DLD1 (cell line): ENCODE data around the gene TSPAN15.

Source experiments
- in situ Hi-C: cut with HindIII; loops from 2 replicates; pipeline ENCODE4 v1.10.0; 2017; ENCODE audit warnings: low sequenced_read_pairs

The TSPAN15 gene

DNA sequence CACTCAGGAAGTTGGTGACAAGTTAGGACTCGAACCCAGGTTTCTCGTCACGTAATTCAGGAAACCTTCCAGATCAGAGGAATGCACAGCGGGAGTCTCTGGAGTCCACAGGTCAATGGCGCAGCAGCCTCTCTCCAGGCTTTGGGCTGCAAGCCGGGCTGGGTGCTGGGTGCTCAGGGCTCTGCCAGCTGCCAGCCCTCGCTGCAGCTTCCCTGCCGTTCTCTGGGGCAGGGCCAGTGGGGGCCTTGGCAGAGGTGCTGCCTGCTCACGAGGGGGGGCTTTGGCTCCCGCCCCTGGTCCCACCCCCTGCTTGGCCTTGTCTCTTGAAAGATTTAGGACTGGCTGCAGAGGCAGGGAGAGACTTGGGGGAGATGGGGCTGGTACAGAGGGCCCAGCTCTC lies 34.6 kb upstream of the TSPAN15 start, which contains the start of gene TACR2:
TACR2 (minus strand) TSS at position 224 of the 400 bp plus-strand sequence. CDS start 595 bp downstream, outside the sequence.
- in situ Hi-C loops = no loop called here

DNA sequence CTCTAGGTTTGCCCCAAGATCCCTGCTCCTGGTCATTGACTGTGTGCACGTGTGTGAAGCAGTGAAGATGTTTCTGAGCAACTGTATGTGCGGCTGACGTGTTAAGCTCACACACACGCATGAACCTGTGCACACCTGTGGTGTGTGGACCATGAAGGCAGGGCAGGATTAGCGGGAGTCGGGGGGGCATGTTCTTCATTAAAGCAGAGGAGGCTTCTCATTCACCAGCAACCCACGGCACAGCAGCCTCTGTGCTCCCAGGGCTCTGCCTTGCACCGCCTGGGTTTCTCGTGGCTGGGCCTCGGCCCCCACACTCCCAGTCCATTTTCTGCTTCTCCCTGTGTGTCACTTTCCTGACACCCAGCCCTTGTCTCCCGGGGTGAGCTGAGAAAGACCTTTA lies 33.7 kb upstream of the TSPAN15 start:
- in situ Hi-C loops = no loop called here

DNA sequence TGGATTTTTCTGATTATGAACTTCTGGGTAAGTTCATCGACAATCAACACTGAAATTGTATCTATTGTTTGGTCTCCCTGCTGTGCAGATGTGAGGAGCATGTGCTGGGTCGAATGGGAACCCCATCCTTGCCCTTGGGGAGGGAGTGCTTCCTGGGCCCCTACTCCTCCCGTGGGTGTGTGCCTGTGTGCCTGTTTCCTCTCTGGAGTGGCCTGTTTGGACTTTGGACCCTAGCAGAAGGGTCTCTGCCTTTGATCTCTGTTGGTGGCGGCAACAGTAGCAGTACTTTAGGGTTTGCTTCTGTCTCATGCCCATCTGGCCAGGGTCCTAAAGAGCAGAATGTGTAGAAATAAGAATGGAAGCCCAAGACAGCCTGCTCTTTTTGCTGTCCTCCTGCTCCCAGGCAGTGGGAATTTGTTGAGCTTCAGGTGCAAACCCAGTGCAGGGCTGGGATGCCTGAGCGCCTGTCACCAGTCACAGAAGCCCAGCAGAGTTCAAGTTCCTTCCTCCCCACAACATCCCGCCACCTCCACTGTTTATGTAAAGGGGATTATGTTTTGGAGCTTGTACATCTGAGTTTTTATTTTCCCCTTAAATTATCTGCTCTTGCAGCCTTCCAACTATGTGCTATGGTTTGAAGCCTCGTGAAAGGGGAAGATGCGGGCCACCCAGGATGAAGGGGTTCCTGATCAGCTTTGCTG lies 33.1 kb upstream of the TSPAN15 start:
- in situ Hi-C loops = no loop called here

DNA sequence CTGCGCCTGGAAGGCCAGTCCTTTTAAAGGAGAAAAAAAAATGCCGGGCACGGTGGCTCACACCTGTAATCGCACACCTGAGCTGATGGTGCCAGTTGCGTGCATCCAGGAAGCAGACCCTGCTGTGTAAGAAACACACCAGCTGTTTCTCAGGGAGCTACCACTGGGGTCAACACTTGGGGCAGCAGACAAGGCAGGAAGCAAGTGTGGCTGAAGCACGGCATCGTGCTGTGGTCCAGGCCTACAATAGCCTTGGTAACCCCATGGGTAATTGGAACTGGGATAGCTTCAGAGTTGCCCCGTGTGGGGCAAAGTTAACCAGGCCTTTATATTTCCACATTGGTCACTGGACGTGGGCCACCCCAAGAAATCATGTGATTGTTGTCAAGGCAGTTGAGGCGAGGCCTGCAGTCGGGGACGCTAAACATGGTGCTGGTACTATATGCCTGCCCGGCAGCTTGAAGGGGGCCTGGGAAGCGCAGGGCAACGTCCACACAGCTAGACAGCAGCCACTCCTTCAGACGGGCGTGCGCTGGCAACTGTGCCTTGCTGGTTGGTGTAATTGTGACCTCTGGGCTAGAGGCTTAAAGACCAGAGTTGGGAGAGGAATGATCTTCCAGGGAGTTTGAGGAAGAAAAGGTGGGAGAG lies 32.0 kb upstream of the TSPAN15 start:
- in situ Hi-C loops = no loop called here

DNA sequence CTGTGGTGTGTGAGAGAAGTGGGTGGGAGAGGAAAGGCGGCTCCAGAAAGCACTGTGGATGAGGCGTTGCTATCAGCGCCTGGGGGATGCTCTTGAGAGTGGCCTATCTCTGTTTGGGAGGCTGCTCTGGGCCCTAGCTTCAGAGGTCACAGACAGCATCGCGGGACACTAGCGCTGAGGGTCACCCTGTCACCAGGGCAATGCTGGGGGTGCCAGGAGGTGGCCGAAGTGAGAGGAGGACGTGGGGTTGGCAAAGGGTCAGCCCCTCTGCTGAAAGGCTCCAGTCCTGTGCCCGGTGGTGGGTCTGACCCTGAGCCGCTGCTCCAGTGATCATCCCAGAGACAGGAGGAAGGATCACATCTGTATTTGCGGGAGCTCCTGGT lies 31.5 kb upstream of the TSPAN15 start:
- in situ Hi-C loops = loop anchor here (5.0 to 10.0 kb wide), 2 partner anchors 78 to 175 kb away; no protein-coding TSS in a partner anchor

DNA sequence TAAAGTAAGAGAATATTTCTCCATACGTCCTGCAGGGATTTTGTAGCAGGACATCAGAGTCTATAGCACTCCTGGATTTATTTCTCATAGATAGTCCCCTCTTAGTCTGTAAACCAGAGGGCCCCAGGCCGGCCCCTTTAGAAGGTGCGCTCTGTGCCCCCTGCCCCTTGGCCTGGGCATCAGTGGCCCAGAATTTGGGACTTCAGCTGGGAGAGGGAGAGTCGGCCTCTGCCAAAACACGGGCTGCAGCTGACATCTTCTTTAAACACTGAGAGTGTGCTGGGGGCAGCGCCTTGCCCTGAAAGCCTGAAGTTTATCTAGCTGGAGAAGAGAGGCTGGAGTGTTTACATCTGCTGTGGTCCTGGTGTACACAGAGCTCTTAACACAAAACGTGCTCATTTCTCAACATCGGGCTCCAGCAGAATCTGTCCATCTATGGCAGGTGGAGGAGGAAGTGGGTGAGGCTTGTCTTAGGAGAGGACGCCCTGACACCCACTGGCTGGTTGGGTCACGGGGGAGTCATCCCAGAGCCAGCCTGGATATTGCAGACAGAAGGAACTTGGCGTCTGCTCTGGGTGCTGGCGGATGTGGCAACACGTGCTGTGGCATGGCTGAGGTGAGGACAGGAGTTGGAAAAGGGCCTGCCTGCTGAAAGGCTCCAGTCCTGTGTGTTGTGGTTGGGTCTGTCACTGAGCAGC lies 29.5 kb upstream of the TSPAN15 start:
- in situ Hi-C loops = loop anchor here (5.0 to 10.0 kb wide), 2 partner anchors 76 to 177 kb away; no protein-coding TSS in a partner anchor

DNA sequence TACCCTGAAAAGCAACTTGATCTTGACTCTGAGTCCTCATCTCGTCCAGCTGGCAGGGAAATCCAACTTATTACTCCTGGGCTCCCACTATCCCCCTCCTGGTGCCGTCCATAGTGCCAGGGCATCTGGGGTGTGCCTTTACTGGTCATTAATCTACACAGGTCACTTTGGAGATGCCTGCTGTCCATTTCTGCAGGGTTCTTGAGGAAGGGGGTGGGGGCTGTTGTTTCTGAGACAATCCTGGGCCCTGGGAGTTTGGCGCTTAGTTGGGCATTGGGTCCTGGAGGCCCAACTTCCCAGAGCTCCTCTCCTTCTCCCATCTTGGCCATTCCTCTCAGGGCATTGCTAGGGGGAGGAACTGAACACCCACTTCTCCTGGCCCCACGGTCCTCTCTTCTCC lies 28.6 kb upstream of the TSPAN15 start:
- in situ Hi-C loops = loop anchor here (5.0 to 10.0 kb wide), 2 partner anchors 75 to 178 kb away; no protein-coding TSS in a partner anchor

DNA sequence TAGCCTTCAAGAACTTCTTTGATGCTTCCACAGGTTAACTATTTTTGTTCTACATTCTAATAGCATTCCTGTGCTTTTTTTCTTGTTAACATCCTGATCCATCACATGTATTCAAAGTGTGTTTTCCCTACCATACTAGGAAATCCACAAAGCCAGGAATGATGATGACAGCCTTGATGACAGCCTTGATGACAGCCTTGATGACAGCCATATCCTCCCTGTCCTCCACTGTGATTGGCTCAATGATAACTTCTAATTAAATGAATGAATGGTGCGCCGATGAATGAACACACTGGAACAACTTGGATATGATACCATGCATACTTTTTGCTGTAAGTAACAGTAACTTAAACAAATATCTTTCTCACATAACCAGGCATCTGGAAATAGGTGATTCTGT lies 26.2 kb upstream of the TSPAN15 start:
- in situ Hi-C loops = loop anchor here (10.0 kb wide), 1 partner anchor 180 kb away; no protein-coding TSS in a partner anchor

DNA sequence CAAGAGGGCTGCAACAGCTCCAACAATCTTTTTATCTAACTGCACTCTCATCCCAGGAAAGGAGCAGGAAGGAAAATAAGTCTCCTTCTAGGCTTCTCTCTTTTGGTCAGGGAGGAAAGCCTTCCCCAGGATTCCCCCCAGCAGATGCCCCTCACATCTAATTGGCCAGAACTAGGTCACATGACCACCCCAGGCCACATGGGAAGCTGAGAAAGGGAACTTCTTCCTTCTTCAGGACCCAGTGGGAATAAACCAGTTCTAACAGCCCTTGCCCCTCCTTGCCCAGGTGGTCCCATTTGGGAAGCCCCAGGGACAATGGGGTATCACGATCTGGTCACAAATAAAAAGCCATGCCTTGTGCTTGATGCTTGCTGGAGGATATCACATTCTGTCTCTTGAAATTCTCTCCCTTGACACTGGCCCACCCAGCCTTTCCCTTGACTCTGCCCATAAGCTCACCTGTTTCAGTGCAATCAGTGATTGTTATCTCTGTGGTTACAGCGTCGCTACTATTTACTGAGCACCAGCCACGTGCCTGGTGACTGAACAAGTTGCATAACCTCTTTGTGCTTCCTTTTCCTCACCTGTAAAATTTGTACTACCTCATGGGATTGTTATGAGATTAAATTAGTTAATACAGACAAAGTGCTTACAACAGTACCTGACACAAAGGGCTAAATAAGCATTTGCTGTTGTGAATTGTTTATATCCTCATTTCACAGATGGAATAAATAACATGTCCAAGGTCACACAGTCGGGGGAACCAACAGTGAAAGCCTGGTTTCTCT lies 25.6 kb upstream of the TSPAN15 start:
- in situ Hi-C loops = loop anchor here (10.0 kb wide), 1 partner anchor 181 kb away; no protein-coding TSS in a partner anchor

DNA sequence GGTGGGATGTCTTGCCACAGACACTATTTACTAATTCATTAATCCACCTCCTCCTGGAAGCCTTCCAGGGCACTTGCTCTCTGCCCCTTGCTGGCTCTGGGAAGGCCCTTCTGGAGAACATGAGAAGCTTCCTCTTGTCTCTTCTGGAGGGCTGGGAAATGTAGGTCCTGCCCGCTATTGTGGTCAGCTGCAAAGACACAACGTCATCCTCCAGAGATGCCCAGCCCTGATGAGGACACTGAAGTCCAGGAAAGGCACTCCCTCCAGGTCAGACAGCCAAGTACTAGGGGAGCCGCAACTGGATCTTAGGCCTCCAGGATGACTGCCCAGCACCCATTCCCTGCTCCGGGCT lies 24.9 kb upstream of the TSPAN15 start:
- in situ Hi-C loops = loop anchor here (10.0 kb wide), 1 partner anchor 182 kb away; no protein-coding TSS in a partner anchor

DNA sequence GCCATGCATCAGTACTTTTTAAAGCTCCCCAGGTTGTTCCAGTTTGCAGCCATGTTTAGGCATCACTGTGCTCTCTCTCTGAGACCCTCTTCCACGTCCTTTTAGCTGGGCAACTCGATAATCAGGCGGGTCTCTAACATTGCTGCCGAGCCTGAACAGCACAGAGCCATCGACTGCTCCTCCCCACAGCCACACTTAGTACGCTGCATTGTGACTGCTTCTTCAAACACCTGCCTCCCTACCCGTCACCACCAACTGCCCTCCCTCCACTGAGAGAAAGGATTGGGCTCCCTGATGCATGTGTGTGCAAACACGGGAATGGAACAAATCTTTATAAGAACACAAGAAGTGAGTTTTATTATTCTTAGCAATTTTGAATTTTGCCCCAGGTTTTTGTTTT lies 23.1 kb upstream of the TSPAN15 start:
- in situ Hi-C loops = loop anchor here (10.0 kb wide), 1 partner anchor 183 kb away; no protein-coding TSS in a partner anchor

DNA sequence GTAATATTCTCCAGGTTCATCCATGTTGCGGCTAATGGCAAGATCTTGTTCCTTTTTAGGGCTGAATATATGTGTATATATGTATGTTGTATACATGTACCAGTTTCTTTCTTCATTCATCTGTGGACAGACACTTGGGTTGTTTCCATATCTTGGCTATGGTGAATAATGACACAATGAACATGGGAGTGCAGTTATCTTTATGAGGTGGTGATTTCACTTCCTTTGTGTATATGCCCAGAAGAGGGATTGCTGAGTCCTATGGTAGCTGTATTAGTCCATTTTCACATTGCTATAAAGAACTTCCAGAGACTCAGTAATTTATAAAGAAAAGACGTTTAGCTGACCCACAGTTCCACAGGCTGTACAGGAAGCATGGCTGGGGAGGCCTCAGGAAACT lies 17.1 kb upstream of the TSPAN15 start:
- in situ Hi-C loops = no loop called here

DNA sequence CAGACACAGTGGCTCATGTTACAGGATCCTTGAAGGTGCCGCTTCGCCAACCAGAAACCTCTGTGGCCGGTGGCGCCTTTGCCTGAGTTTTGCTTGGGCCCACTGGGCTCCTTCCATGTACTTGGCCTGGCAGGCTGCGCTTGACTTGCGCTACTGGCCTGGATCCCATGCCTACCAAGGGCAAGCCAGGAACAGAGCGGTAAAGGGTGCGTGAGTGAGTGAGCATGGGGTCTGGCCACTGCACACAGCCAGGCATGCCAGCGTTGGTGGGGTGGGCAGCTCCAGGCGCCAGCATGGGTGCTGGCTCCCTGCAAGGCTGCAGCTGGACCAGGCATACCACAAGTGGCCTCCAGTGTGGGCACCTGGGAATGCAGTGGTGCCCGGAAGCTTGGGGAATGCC lies 16.3 kb upstream of the TSPAN15 start:
- in situ Hi-C loops = no loop called here

DNA sequence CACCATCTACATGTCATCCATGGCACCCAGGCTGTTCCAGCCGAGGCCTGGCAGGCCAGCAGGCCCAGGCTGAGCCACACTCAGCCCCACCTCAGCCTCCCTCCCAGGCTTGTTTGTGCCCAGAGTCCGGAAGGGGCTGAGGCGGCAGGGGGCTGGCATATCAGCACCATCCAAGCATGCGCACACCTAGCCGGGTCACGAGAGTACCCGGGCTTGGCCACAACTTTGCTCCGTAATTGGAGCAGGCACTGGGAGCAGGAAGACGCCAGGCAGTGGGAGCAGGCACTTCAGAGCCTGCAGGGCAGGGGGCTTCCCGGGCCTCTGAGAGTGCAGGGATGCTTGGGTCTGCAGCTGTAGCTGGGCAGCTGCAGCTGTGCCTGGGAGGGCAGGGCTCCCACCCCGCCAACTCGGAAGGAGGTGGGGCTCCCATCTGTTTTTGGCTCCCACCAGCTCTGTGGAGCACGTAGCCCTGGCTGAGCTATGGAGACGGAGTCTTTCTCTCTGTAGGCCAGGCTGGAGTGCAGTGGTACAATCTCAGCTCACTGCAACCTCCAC lies 15.2 kb upstream of the TSPAN15 start:
- in situ Hi-C loops = no loop called here

DNA sequence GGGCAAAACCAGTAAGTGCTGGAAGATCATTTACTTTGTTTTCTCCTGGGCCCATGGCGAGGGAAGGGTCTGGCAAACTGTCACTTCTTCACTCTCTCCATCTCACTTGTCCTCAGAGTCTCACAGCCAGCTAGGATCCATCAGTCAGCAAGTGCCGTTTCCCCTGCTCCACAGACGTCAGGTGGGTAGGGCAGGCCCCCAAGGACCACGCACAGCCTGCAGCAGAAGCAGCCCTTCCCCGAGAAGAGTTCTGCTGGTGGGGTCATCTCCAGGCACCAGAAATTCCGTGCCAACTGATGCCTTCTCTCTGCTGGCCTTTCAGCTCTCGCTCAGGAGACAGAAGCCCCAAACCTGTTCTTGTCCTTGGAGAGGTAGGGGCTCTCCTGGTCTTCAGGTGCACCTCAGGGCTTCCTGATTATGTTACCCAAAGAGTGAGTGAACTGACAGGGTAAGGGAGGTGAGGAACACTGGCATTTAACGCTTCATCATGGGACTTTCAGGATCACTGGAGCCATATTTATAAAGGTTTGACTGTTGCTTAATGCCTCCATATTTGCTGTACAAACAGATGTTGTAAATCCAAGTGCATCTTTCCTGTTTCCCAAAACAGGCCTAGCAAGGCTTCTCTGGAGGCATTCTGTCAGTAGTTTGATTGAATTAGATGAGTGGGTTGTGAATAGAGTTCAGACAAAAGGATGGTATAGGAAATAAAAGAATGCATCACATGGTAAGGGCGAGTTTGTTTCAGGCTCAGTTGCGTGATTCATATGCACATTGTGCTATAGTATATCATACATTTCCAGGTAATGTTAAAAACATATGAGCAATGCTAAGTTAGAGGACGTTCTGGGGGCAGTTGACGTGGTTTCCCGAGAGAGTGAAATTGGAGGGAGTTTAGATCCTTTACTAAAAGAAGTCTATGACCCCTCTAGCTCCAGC lies 13.7 kb upstream of the TSPAN15 start:
- in situ Hi-C loops = no loop called here

DNA sequence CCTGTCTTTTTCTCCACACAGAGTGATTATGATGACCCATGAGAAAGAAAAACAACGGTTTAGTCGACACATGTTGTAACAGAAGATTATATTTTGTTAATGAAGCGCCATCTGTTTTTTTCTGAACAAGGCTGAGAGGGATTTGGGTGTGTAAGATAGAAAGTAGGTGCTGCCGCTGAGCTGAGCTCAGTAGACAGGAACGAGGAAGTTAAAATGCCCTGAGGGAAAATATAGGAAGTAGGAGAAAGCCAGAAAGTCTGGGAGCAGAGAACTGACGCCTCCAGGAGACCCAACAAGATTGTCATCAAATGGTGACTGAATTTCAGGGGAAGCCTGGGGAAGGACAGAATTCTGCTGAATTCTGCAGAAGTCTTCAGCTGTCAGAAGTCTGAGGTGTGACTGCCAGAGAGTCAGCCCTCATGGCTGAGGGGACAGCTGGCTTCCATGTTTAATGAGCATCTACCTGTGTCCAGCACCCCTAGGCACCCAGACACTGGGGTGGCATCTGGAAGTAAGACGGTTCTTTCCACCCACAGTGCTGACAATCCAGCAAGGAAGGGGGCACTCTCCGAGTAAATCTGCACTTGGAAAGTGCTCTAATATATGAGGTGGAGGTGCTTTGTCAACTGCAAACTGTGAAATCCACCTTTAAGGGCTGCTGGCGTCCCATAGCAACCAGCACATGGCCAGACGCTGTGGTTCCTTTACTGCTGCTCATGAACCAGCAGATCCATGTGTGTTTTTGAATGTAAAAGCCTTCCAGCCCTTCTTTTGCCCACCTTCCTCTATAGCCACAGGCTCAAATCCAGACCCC lies 12.5 kb upstream of the TSPAN15 start:
- in situ Hi-C loops = no loop called here

DNA sequence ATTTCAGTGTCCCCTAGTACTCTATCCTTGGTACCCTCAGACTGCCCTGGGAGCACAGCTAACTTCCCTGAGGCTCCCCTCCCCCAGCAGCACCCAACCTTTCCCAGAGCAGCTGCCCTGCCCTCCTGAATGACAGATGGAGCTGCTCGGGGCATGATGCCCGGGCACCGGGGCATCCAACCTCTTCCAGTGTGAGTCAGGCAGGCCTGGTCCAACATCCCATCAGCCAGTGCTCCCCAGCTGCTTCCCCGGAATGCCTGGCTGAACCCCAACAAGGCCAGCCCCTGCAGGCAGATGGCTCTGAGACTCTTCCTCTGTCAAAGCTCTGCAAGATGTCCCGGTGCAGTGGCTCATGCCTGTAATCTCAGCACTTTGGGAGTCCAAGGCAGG lies 11.9 kb upstream of the TSPAN15 start:
- in situ Hi-C loops = no loop called here

DNA sequence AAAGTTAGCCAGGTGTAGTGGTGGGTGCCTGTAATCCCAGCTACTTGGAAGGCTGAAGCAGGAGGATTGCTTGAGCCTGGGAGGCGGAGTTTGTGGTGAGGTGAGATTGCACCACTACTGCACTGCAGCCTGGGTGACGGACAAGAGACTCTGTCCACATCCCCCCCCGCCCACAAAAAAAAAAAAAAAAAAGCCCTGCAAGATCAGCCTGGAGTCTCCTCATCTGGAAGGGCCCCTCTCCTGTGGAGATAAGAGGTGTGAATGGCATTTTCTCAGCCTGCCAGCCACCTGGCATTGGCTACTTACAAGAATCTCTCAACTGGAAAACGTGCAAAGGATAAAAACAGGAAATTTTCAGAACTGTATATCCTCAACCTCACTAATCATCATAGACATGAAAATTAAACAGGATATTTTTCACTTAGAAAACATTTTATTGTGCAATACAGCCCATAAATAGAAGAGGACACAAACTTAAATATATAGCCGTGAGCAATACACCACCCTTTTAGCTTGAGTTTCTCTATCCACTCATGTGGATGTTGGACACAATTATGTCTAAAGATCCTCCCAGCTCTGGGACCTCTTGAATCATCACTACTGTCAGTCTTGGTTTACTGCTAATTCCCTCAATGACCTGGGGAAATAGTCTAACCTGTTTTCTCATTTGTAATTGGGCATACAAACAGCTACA lies 11.3 kb upstream of the TSPAN15 start:
- in situ Hi-C loops = no loop called here
